ENCODE data around the gene RELB. TPM values are rescaled to one million over a fixed set of nuclear protein-coding genes. Genes with fewer than 3 reads are reported as not detected.

RELB gene
- total RNA-seq, 3 donors from 2014 or later (not counting 1 experiment from before 2014, with no cell fraction given), result 92.4 to 119 (median 105) TPM

- Mint-ChIP-seq H3K27ac (no peak overlapping the region), H3K4me3 (no peak overlapping the region)
Observed at GRCh38 chr19:44990966-44991365, 10.3 kb upstream of the RELB start.

GRCh38 chr19:44992336-44993163 lies 8.7 kb upstream of the RELB start:
- 88% methylated on average over 44 of the region's 44 CpGs for WGBS (ENCODE audit: insufficient coverage)
- H3K36me3 Mint-ChIP-seq, result no peaks in the 10 kb centered on the region
- H3K36me3 ChIP-seq (ENCODE audit: control insufficient read depth, insufficient read depth, low read length), result peaks cover 39% of the 10 kb centered on the region
- DNase-seq (no peak), ATAC-seq (no peak)
- peaks cover 7% of the 10 kb centered on the region for H3K4me1 ChIP-seq (ENCODE audit: control insufficient read depth, insufficient read depth, low read length)
- H3K27me3 Mint-ChIP-seq (ENCODE audit: low read depth in 2 of 2), result no peaks in the 10 kb centered on the region
- intact Hi-C loops (cut with micrococcal nuclease), result no loop called here
- TF ChIP-seq CTCF (IDR thresholded peaks at IDR 0.05), result no peak
- H3K4me3 Mint-ChIP-seq, result no peak overlapping the region
- no peaks in the 10 kb centered on the region for H3K9me3 ChIP-seq (ENCODE audit: control insufficient read depth, insufficient read depth, low read length)
- no peak overlapping the region for H3K4me3 ChIP-seq (ENCODE audit: low read length)
- H3K27ac ChIP-seq (ENCODE audit: low read length), result no peak overlapping the region
- no peak overlapping the region for H3K27ac Mint-ChIP-seq
- peaks cover 0 to 14% of the 10 kb centered on the region in 2 donors for H3K4me1 Mint-ChIP-seq
- H3K9me3 Mint-ChIP-seq, result no peaks in the 10 kb centered on the region
- H3K27me3 ChIP-seq (ENCODE audit: control insufficient read depth, insufficient read depth, low read length), result no peaks in the 10 kb centered on the region

More at GRCh38 chr19:44990966-44991365, 10.3 kb upstream of the RELB start:
- WGBS (ENCODE audit: insufficient coverage), result 94% methylated on average over 12 of the region's 12 CpGs
- H3K9me3 ChIP-seq (ENCODE audit: control insufficient read depth, insufficient read depth, low read length), result no peaks in the 10 kb centered on the region
- H3K4me3 ChIP-seq (ENCODE audit: low read length), result no peak overlapping the region
- Mint-ChIP-seq H3K36me3 (no peaks in the 10 kb centered on the region), H3K27me3 (ENCODE audit: low read depth in 2 of 2) (no peaks in the 10 kb centered on the region), H3K4me1 (peaks cover 0 to 16% of the 10 kb centered on the region in 2 donors), H3K9me3 (no peaks in the 10 kb centered on the region)
- no peak overlapping the region for H3K27ac ChIP-seq (ENCODE audit: low read length)
- intact Hi-C loops (cut with micrococcal nuclease), result no loop called here
- H3K4me1 ChIP-seq (ENCODE audit: control insufficient read depth, insufficient read depth, low read length), result peaks cover 13% of the 10 kb centered on the region
- H3K27me3 ChIP-seq (ENCODE audit: control insufficient read depth, insufficient read depth, low read length), result no peaks in the 10 kb centered on the region
- no peak for ATAC-seq
- DNase-seq, result no peak
- TF ChIP-seq CTCF (IDR thresholded peaks at IDR 0.05), result no peak
- peaks cover 55% of the 10 kb centered on the region for H3K36me3 ChIP-seq (ENCODE audit: control insufficient read depth, insufficient read depth, low read length)

- Histone ChIP-seq H3K36me3 (ENCODE audit: control insufficient read depth, insufficient read depth, low read length) (peaks cover 30% of the 10 kb centered on the region), H3K9me3 (ENCODE audit: control insufficient read depth, insufficient read depth, low read length) (no peaks in the 10 kb centered on the region), H3K27ac (ENCODE audit: low read length) (no peak overlapping the region), H3K27me3 (ENCODE audit: control insufficient read depth, insufficient read depth, low read length) (no peaks in the 10 kb centered on the region), H3K4me3 (ENCODE audit: low read length) (no peak overlapping the region), H3K4me1 (ENCODE audit: control insufficient read depth, insufficient read depth, low read length) (peaks cover 7% of the 10 kb centered on the region)
- no peak for TF ChIP-seq CTCF (IDR thresholded peaks at IDR 0.05)
- H3K27ac Mint-ChIP-seq, result no peak overlapping the region
- no peaks in the 10 kb centered on the region for H3K9me3 Mint-ChIP-seq
- intact Hi-C loops (cut with micrococcal nuclease), result no loop called here
- no peaks in the 10 kb centered on the region for H3K27me3 Mint-ChIP-seq (ENCODE audit: low read depth in 2 of 2)
- H3K36me3 Mint-ChIP-seq, result no peaks in the 10 kb centered on the region
- ATAC-seq (no peak), DNase-seq (no peak)
- peaks cover 0 to 11% of the 10 kb centered on the region in 2 donors for H3K4me1 Mint-ChIP-seq
- WGBS (ENCODE audit: insufficient coverage), result 97% methylated on average over 6 of the region's 6 CpGs
- H3K4me3 Mint-ChIP-seq, result no peak overlapping the region
Observed at GRCh38 chr19:44993526-44993925, 7.7 kb upstream of the RELB start.
